ENCODE data around the gene SLC39A10. TPM values are rescaled to one million over a fixed set of nuclear protein-coding genes. Genes with fewer than 3 reads are reported as not detected.

SLC39A10 gene
- 38.9 and 40.6 TPM in 2 replicates for total RNA-seq (2014; rRNA removed; shearing (Covaris generic))
- 15.8 and 20.8 TPM in 2 replicates for polyA plus RNA-seq (2015; cell fraction: cytosol; rRNA removed)
- 24.7 and 25.4 TPM in 2 replicates for polyA plus RNA-seq (2015; cell fraction: nucleus; rRNA removed)

- peak; percentile 96 for DNase-seq (ENCODE audit: low read depth, low spot score)
- in situ Hi-C loops (cut with HindIII; ENCODE audit: low pct_unique_long_range_greater_than_20kb, low sequenced_read_pairs): no loop called here
Measured at GRCh38 chr2:195656859-195657633, at the start of gene SLC39A10. Gene SLC39A10 (plus strand): TSS chr2:195657226. CDS start chr2:195680043, 22,817 bp downstream.

- in situ Hi-C loops (cut with HindIII; ENCODE audit: low pct_unique_long_range_greater_than_20kb, low sequenced_read_pairs): no loop called here
- DNase-seq (ENCODE audit: low read depth, low spot score): no peak
Measured at GRCh38 chr2:195608768-195609454, 48.1 kb upstream of the SLC39A10 start.

- in situ Hi-C loops (cut with HindIII; ENCODE audit: low pct_unique_long_range_greater_than_20kb, low sequenced_read_pairs): no loop called here
- no peak for DNase-seq (ENCODE audit: low read depth, low spot score)
Measured at GRCh38 chr2:195610717-195611116, 46.3 kb upstream of the SLC39A10 start.

GRCh38 chr2:195612611-195613495, 44.2 kb upstream of the SLC39A10 start:
- no peak for DNase-seq (ENCODE audit: low read depth, low spot score)
- in situ Hi-C loops (cut with HindIII; ENCODE audit: low pct_unique_long_range_greater_than_20kb, low sequenced_read_pairs): no loop called here

GRCh38 chr2:195613922-195614321, 43.1 kb upstream of the SLC39A10 start:
- DNase-seq (ENCODE audit: low read depth, low spot score): no peak
- in situ Hi-C loops (cut with HindIII; ENCODE audit: low pct_unique_long_range_greater_than_20kb, low sequenced_read_pairs): no loop called here

- no peak for DNase-seq (ENCODE audit: low read depth, low spot score)
- in situ Hi-C loops (cut with HindIII; ENCODE audit: low pct_unique_long_range_greater_than_20kb, low sequenced_read_pairs): no loop called here
Measured at GRCh38 chr2:195619590-195619989, 37.4 kb upstream of the SLC39A10 start.

- no peak for DNase-seq (ENCODE audit: low read depth, low spot score)
- in situ Hi-C loops (cut with HindIII; ENCODE audit: low pct_unique_long_range_greater_than_20kb, low sequenced_read_pairs): no loop called here
Measured at GRCh38 chr2:195620501-195620900, 36.5 kb upstream of the SLC39A10 start.

- in situ Hi-C loops (cut with HindIII; ENCODE audit: low pct_unique_long_range_greater_than_20kb, low sequenced_read_pairs): no loop called here
- peak; percentile 22 for DNase-seq (ENCODE audit: low read depth, low spot score)
Measured at GRCh38 chr2:195622966-195623365, 34.1 kb upstream of the SLC39A10 start.

GRCh38 chr2:195626507-195626906, 30.5 kb upstream of the SLC39A10 start:
- in situ Hi-C loops (cut with HindIII; ENCODE audit: low pct_unique_long_range_greater_than_20kb, low sequenced_read_pairs): no loop called here
- DNase-seq (ENCODE audit: low read depth, low spot score): no peak

- in situ Hi-C loops (cut with HindIII; ENCODE audit: low pct_unique_long_range_greater_than_20kb, low sequenced_read_pairs): no loop called here
- DNase-seq (ENCODE audit: low read depth, low spot score): no peak
Measured at GRCh38 chr2:195628666-195629065, 28.4 kb upstream of the SLC39A10 start.

- in situ Hi-C loops (cut with HindIII; ENCODE audit: low pct_unique_long_range_greater_than_20kb, low sequenced_read_pairs): no loop called here
- no peak for DNase-seq (ENCODE audit: low read depth, low spot score)
Measured at GRCh38 chr2:195632856-195633572, 24.0 kb upstream of the SLC39A10 start.

GRCh38 chr2:195633573-195633870, 23.5 kb upstream of the SLC39A10 start:
- in situ Hi-C loops (cut with HindIII; ENCODE audit: low pct_unique_long_range_greater_than_20kb, low sequenced_read_pairs): no loop called here
- no peak for DNase-seq (ENCODE audit: low read depth, low spot score)

- no peak for DNase-seq (ENCODE audit: low read depth, low spot score)
- in situ Hi-C loops (cut with HindIII; ENCODE audit: low pct_unique_long_range_greater_than_20kb, low sequenced_read_pairs): no loop called here
Measured at GRCh38 chr2:195633974-195634373, 23.1 kb upstream of the SLC39A10 start.

GRCh38 chr2:195636890-195637289, 20.1 kb upstream of the SLC39A10 start:
- in situ Hi-C loops (cut with HindIII; ENCODE audit: low pct_unique_long_range_greater_than_20kb, low sequenced_read_pairs): no loop called here
- DNase-seq (ENCODE audit: low read depth, low spot score): no peak

GRCh38 chr2:195638750-195639149, 18.3 kb upstream of the SLC39A10 start:
- in situ Hi-C loops (cut with HindIII; ENCODE audit: low pct_unique_long_range_greater_than_20kb, low sequenced_read_pairs): no loop called here
- no peak for DNase-seq (ENCODE audit: low read depth, low spot score)

GRCh38 chr2:195639238-195639858, 17.7 kb upstream of the SLC39A10 start:
- in situ Hi-C loops (cut with HindIII; ENCODE audit: low pct_unique_long_range_greater_than_20kb, low sequenced_read_pairs): no loop called here
- no peak for DNase-seq (ENCODE audit: low read depth, low spot score)

- in situ Hi-C loops (cut with HindIII; ENCODE audit: low pct_unique_long_range_greater_than_20kb, low sequenced_read_pairs): no loop called here
- DNase-seq (ENCODE audit: low read depth, low spot score): no peak
Measured at GRCh38 chr2:195639959-195640358, 17.1 kb upstream of the SLC39A10 start.
